Panc1 (cell line): Measurements from ENCODE around the gene C19orf38. TPM values are rescaled to one million over a fixed set of nuclear protein-coding genes. Genes with fewer than 3 reads are reported as not detected.
"Not testable (repeated sequence)": the region's sequence is repeated elsewhere in the genome, so short reads cannot be mapped to it uniquely, and the experiment has no call there.

ENCODE experiments used
- ATAC-seq: fragments of 200-7000 bp; cut with Tn5 transposase; 2 replicates; pipeline ENCODE4 v1.9.1; 2020; ENCODE audit warnings: mild to moderate bottlenecking, moderate library complexity
- BruUV-seq: library from RNA; stranded (reverse); fragments of 400-500 nt; replicated peaks from 2 replicates; lab custom pipeline; 2021; lab: Mats Ljungman, UMichigan
- CTCF ChIA-PET: fragments of 300-600 bp; sonication (Branson Sonifier 250); formaldehyde crosslinking; loops from one replicate; lab custom pipeline; 2022; ENCODE audit warnings: antibody characterized with exemption; lab: Charles Lee
- POLR2A ChIA-PET: fragments of 300-600 bp; sonication (Branson Sonifier 250); formaldehyde crosslinking; loops from one replicate; lab custom pipeline; 2022; ENCODE audit warnings: antibody characterized with exemption; lab: Charles Lee
- DNase-seq: peaks from one replicate; pipeline ENCODE4 v3.0.0-alpha.2; 2010; ENCODE audit warnings: low read depth, low spot score
- H3K27ac ChIP-seq: 2 replicates; pipeline ENCODE4 v1.5.1; 2011; ENCODE audit warnings: mild to moderate bottlenecking, low read length, inconsistent platforms
- H3K27me3 ChIP-seq: fragments of 200-500 bp; sonication (Bioruptor generic); 2 replicates; pipeline ENCODE4 v1.6.0; 2014; ENCODE audit warnings: low read length, inconsistent platforms; ENCODE audit not compliant: control insufficient read depth, insufficient read depth
- H3K36me3 ChIP-seq: fragments of 200-500 bp; sonication (Bioruptor generic); 2 replicates; pipeline ENCODE4 v1.5.1; 2014; ENCODE audit warnings: inconsistent platforms, mild to moderate bottlenecking, low read length, moderate library complexity; ENCODE audit not compliant: control insufficient read depth, insufficient read depth
- H3K4me1 ChIP-seq: 2 replicates; pipeline ENCODE4 v1.5.1; 2011; ENCODE audit warnings: inconsistent platforms, mild to moderate bottlenecking, low read length, moderate library complexity; ENCODE audit not compliant: control insufficient read depth, insufficient read depth
- H3K4me3 ChIP-seq, 2 experiments: 2 replicates each; pipeline ENCODE4 v1.5.1; 2011 to 2012; ENCODE audit warnings: low read depth in 2 of 2, low read length in 2 of 2, mild to moderate bottlenecking in 2 of 2, inconsistent platforms in 1 of 2, moderate library complexity in 1 of 2
- H3K9me3 ChIP-seq: fragments of 200-500 bp; sonication (Bioruptor generic); 2 replicates; pipeline ENCODE4 v1.5.1; 2014; ENCODE audit warnings: low read depth, mild to moderate bottlenecking, inconsistent platforms, low read length, moderate library complexity; ENCODE audit not compliant: control insufficient read depth, insufficient read depth
- POLR2AphosphoS5 ChIP-seq: IDR thresholded peaks from 2 replicates; pipeline ENCODE4 v1.6.1; 2012; ENCODE audit warnings: mild to moderate bottlenecking, low read depth, low read length, moderate library complexity
- SIN3A ChIP-seq: IDR thresholded peaks from 2 replicates; pipeline ENCODE4 v1.6.1; 2012; ENCODE audit warnings: low read depth, mild to moderate bottlenecking, low read length, moderate library complexity, borderline replicate concordance; ENCODE audit not compliant: insufficient read depth
- TCF7L2 ChIP-seq: IDR thresholded peaks from 2 replicates; pipeline ENCODE4 v1.6.1; 2011; ENCODE audit warnings: mild to moderate bottlenecking, low read depth, low read length, inconsistent platforms
- in situ Hi-C: cut with HindIII; loops from 2 replicates; pipeline ENCODE4 v1.10.0; 2016; ENCODE audit warnings: low sequenced_read_pairs, low pct_unique_long_range_greater_than_20kb
- intact Hi-C: fragments of 100-400 bp; cut with micrococcal nuclease; formaldehyde crosslinking; loops from one replicate; pipeline ENCODE4 v1.10.0; 2022; ENCODE audit not compliant: unreplicated experiment
- total RNA-seq: library from RNA; stranded (reverse); gene quantifications from one replicate; pipeline ENCODE4 v1.2.1, GENCODE V29; 2021; ENCODE audit not compliant: unreplicated experiment
- TF ChIP-seq, protein P1 (sequence below), 2 experiments: IDR thresholded peaks; 2 replicates each; pipeline ENCODE4 v1.6.1; 2011 to 2012; ENCODE audit warnings: low read depth in 2 of 2, control low read depth in 1 of 2, low read length in 1 of 2, mild to moderate bottlenecking in 1 of 2, moderate library complexity in 1 of 2; ENCODE audit not compliant: insufficient read depth in 1 of 2
- TF ChIP-seq, protein P2 (sequence below): fragments of 450-650 bp; IDR thresholded peaks from 2 replicates; pipeline ENCODE4 v1.5.1; 2017; ENCODE audit warnings: mild to moderate bottlenecking

Gene C19orf38
- total RNA-seq, 1 experiment from 2014 or later, result not detected

DNA sequence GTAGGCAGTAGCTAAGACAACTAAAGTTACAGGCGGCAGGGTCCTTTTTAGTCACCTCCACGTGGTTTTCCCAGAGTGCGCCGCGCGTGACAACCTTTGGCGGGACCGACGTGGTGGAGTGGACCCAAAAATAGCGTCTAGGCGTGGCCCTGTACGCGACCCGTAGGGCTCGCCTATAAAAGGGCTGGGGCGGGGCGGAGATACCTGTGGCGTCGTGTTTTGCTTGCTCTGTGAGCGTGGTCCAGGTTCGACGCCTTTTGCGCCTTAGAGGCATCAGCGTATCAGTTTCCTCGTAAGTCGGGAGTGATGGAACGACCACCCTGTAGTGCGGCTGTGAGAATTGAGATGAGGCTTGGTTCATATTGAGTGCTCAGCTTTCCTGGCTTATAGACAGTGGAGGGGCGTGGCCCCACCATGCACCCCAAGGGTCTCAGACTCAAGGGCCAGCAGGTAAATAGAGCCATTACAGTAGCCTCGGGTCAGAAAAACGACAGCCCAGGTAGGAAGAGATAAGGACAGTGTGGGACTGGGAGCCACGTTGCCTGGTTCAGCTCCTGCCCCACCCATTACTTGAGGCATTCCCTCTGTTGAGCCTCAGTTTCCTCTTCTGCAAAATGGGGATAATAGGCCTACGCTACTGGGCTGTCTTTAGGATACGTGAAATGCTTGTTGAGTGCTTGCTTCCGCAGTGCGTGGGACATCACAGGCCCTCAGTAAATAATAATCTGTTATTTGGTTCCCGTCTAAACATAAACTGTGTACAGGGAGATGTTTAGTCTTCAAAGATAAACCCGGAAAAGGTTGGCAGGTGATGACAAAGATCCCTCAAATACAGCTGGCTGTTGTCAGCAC lies 11.5 kb upstream of the C19orf38 start:
- ChIA-PET CTCF (interaction anchor here (0.5 to 2.4 kb wide), 4 partner anchors 21 to 70 kb away, joined by 3 to 16 read pairs (median 6); no protein-coding TSS in a partner anchor), POLR2A (interaction anchor here (1.4 kb wide), 1 partner anchor 22 kb away, joined by 5 read pairs; no protein-coding TSS in a partner anchor)
- in situ Hi-C loops (no loop called here), intact Hi-C loops (no loop called here)
- Histone ChIP-seq H3K4me3 (peak overlapping the region; percentile 58 to 61), H3K27me3 (no peaks in the 10 kb centered on the region), H3K4me1 (no peaks in the 10 kb centered on the region; the same call in 1 of the 2 replicates), H3K36me3 (no peaks in the 10 kb centered on the region), H3K9me3 (peaks cover 3% of the 10 kb centered on the region; the same call in 1 of the 2 replicates), H3K27ac (peak overlapping the region; percentile 91)
- no TSS peak for BruUV-seq
- DNase-seq (no peak), ATAC-seq (no peak)
- TF ChIP-seq TCF7L2, result peak; percentile 73
- no peak for TF ChIP-seq POLR2AphosphoS5

DNA sequence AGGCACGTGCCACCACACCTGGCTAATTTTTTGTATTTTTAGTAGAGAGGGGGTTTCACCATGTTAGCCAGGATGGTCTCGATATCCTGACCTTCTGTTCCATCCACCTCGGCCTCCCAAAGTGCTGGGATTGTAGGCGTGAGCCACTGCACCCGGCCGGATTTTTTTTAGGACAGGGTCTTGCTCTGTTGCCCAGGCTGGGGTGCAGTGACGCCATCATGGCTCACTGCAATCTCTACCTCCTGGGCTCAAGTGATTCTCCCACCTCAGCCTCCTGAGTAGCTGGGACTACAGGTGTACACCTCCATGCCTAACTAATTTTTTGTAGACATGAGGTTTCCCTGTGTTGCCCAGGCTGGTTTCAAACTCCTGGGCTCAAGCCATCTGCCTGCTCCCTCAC lies 10.6 kb upstream of the C19orf38 start:
- POLR2A ChIA-PET, H3K36me3 ChIP-seq, CTCF ChIA-PET, H3K9me3 ChIP-seq, in situ Hi-C loops, ATAC-seq, intact Hi-C loops, DNase-seq, BruUV-seq, H3K4me1 ChIP-seq, H3K27ac ChIP-seq, H3K27me3 ChIP-seq, H3K4me3 ChIP-seq: not testable (repeated sequence)

DNA sequence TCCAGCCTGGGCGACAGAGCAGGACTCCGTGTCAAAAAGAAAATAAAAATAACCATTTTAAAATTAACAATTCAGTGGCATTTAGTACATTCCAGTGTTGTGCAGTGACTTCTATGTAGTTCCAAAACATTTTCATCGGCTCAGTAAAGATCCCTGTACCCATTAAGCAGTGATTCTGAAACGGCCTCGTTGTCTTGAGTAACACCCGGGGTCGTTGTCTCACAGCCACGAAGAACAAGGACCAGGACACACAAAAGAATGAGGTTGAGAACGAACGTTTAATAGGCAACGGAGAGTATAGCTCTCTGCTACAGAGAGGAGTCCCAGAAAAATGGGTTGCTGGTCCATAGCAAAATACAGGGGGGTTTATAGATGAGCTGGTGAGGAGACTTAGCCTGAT lies 9.8 kb upstream of the C19orf38 start:
- peaks cover 3% of the 10 kb centered on the region; the same call in 1 of the 2 replicates for H3K9me3 ChIP-seq
- CTCF ChIA-PET, result no interaction called here
- intact Hi-C loops (no loop called here), in situ Hi-C loops (no loop called here)
- H3K27me3 ChIP-seq, result no peaks in the 10 kb centered on the region
- POLR2A ChIA-PET, result no interaction called here
- no peaks in the 10 kb centered on the region for H3K36me3 ChIP-seq
- no peak overlapping the region for H3K4me3 ChIP-seq
- TF ChIP-seq TCF7L2, result no peak
- TF ChIP-seq, protein P1, sequence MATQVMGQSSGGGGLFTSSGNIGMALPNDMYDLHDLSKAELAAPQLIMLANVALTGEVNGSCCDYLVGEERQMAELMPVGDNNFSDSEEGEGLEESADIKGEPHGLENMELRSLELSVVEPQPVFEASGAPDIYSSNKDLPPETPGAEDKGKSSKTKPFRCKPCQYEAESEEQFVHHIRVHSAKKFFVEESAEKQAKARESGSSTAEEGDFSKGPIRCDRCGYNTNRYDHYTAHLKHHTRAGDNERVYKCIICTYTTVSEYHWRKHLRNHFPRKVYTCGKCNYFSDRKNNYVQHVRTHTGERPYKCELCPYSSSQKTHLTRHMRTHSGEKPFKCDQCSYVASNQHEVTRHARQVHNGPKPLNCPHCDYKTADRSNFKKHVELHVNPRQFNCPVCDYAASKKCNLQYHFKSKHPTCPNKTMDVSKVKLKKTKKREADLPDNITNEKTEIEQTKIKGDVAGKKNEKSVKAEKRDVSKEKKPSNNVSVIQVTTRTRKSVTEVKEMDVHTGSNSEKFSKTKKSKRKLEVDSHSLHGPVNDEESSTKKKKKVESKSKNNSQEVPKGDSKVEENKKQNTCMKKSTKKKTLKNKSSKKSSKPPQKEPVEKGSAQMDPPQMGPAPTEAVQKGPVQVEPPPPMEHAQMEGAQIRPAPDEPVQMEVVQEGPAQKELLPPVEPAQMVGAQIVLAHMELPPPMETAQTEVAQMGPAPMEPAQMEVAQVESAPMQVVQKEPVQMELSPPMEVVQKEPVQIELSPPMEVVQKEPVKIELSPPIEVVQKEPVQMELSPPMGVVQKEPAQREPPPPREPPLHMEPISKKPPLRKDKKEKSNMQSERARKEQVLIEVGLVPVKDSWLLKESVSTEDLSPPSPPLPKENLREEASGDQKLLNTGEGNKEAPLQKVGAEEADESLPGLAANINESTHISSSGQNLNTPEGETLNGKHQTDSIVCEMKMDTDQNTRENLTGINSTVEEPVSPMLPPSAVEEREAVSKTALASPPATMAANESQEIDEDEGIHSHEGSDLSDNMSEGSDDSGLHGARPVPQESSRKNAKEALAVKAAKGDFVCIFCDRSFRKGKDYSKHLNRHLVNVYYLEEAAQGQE (IDR thresholded peaks at IDR 0.05; ENCODE audit: insufficient read depth in 1 of 2, low read depth in 2 of 2, low read length in 1 of 2), result no peak
- TF ChIP-seq, protein P2, sequence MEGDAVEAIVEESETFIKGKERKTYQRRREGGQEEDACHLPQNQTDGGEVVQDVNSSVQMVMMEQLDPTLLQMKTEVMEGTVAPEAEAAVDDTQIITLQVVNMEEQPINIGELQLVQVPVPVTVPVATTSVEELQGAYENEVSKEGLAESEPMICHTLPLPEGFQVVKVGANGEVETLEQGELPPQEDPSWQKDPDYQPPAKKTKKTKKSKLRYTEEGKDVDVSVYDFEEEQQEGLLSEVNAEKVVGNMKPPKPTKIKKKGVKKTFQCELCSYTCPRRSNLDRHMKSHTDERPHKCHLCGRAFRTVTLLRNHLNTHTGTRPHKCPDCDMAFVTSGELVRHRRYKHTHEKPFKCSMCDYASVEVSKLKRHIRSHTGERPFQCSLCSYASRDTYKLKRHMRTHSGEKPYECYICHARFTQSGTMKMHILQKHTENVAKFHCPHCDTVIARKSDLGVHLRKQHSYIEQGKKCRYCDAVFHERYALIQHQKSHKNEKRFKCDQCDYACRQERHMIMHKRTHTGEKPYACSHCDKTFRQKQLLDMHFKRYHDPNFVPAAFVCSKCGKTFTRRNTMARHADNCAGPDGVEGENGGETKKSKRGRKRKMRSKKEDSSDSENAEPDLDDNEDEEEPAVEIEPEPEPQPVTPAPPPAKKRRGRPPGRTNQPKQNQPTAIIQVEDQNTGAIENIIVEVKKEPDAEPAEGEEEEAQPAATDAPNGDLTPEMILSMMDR, result no peak
- TF ChIP-seq POLR2AphosphoS5, result no peak
- no peak for TF ChIP-seq SIN3A
- no peak overlapping the region for H3K27ac ChIP-seq
- BruUV-seq, result no TSS peak
- DNase-seq, result no peak
- no peak for ATAC-seq
- no peaks in the 10 kb centered on the region; the same call in 1 of the 2 replicates for H3K4me1 ChIP-seq
